Measurements from ENCODE around the gene DMRTB1.
"Not testable (repeated sequence)": the region's sequence is repeated elsewhere in the genome, so short reads cannot be mapped to it uniquely, and the experiment has no call there.

The DMRTB1 gene

GRCh38 chr1:53459321-53460175 lies at the start of gene DMRTB1:
Gene DMRTB1, plus strand, starts transcription at chr1:53459399. Its CDS starts 55 bp downstream, at chr1:53459454.
- no peak for DNase-seq (ENCODE audit: low read depth)

- DNase-seq (ENCODE audit: low read depth): no peak
Observed at GRCh38 chr1:53409695-53410094, 49.5 kb upstream of the DMRTB1 start.

DNA sequence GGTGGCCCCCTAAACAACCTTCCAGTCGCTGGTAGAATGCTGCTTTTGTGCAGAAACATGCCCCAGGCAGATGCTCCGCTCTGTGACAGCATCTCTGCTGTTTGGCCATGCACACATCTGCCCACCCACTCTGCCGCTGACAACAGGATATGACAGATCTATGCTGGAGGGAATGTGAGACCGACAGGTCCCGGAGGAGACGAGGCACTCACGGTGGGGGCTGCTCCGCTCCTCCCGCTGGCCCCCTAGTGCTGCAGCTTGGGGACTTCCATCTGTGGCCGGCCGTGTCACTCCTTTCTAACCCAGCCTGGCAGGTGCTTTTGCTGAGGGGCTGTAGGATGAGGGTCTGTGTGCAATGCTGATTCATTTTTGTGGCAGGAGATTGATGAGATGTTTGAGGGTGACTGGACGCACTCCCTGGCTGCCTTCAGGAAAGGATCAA lies 49.1 kb upstream of the DMRTB1 start:
- DNase-seq (ENCODE audit: low read depth): no peak

- no peak for DNase-seq (ENCODE audit: low read depth)
Observed at GRCh38 chr1:53410701-53411100, 48.5 kb upstream of the DMRTB1 start.

DNA sequence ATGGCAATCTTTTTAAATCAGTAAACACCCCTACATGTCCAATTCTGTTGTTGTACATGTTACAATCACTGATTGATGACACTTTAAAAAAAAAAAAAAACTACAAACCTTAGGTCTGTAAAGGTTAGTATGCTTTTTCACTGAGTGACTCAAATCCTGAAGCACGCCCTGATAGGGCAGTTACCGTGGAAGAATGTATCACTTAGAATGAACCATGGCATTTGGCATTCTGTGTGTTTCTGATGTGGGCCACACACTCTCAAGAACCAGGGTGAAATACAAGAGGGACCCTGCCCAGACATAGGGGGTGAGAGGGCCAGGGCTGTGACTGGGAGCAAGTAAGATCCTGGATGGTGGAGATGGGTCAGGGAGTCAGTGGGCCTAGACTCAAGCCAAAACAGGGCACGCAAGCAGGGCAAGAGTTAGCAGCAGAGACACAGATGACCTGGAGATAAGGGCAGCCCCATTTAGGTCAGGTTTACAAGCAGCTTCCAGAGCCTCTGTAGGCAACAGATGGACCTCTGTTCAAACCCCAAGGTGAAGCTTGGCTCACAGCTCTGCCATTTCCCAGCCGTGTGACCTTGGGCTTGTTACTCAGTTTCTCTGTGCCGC lies 47.6 kb upstream of the DMRTB1 start:
- no peak for DNase-seq (ENCODE audit: low read depth)

- DNase-seq (ENCODE audit: low read depth): no peak
Observed at GRCh38 chr1:53412285-53413174, 46.7 kb upstream of the DMRTB1 start.

GRCh38 chr1:53413175-53414001 lies 45.8 kb upstream of the DMRTB1 start:
- peak; percentile 52 for DNase-seq (ENCODE audit: low read depth)

- no peak for DNase-seq (ENCODE audit: low read depth)
Observed at GRCh38 chr1:53414632-53415031, 44.6 kb upstream of the DMRTB1 start.

GRCh38 chr1:53415432-53415831 lies 43.8 kb upstream of the DMRTB1 start:
- no peak for DNase-seq (ENCODE audit: low read depth)

DNA sequence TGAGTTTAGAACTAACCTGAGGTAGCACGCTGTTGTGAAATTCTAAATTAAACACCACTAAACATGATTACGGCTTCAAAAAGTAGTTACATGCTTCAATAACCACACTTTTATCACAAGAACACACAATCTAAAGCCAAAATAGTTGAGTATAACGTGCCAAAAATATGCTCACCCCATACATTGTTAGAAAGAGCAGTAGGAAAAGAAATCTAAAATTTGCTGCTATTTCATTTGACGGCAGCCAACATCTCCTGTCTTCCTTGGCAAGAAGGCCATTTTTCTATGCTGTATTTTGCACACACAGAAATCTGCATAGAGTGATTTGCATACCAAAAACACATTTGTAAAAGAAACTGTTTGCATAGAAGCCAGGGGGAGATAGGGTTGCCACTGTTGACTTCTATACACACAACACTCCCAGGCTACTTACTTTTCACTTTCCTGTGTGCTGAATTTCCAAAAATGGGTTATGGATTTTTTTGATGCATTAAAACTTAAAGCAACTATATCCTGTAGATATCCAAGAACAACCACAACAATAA lies 42.9 kb upstream of the DMRTB1 start:
- DNase-seq (ENCODE audit: low read depth): no peak

- no peak for DNase-seq (ENCODE audit: low read depth)
Observed at GRCh38 chr1:53417074-53417511, 42.1 kb upstream of the DMRTB1 start.

DNA sequence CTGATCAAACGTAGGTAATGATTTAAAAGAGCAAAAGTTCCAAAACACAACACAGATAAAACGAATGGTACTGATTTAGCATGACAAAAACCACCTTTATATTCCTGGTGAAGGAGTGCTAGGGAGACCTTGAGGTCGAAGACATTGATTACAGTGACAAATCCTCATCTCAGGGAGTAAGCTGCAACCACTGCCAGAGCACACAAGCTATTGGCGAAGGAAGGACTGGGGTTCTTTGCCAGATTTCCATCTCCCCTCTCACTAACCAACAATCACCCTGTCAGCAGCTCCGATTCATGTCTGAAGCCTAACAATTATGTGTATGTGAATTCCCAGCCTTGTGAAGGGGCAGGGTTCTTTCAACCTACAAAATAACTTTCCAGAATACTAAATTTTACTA lies 40.2 kb upstream of the DMRTB1 start:
- no peak for DNase-seq (ENCODE audit: low read depth)

DNA sequence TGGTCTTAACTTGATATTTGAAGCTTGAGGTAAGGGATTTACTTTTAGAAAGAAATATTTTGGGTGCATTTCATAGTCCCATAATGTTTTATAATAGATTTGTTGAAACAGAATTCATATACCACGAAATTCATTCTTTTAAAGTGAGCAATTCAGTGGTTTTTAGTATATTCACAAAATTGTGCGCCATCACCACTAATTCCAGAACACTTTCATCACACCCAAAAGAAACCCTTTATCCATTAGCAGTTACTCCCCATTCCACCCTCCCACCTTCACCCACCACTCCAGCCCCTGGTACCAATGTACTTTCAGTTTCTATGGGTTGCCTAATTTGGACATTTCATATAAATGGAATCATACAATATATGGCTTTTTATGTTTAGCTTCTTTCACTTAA lies 38.9 kb upstream of the DMRTB1 start:
- no peak for DNase-seq (ENCODE audit: low read depth)

- DNase-seq (ENCODE audit: low read depth): no peak
Observed at GRCh38 chr1:53421208-53421607, 38.0 kb upstream of the DMRTB1 start.

DNA sequence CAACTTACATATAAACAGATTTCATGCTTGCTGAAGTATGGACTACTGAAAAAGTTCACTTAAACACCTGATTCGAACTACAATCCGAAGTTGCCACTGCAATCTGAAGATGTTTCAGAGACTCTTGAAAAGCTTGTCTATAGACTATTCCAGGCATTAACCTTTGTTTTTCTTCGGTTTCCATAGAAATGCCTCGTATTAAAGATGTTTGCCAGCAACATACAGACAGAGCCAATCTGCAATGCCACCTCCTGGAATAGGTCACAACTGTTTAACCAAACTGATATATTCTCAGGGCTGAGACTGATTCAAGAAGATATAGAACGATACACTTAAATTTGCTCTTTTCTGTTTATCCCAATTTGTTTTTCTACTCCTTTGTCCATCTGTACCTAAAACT lies 28.9 kb upstream of the DMRTB1 start:
- no peak for DNase-seq (ENCODE audit: low read depth)

GRCh38 chr1:53430779-53431178 lies 28.4 kb upstream of the DMRTB1 start:
- no peak for DNase-seq (ENCODE audit: low read depth)

DNA sequence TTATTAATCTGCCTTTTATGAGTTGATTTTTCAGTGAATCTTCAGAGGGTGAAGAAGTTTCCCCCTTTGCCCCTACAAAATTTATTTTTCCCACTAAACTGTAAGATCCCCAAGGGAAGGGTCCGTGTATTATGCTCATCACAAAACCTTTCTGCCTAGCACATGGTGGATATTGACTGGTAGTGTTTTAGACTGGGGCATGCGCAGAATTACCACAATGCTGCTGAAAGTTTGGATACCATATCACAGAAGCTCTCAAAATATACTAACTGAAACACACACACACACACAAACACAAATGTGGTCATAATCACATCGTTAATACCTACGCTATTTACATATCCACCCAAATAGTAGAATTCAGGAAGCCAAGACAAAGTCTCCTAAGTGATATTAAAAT lies 28.0 kb upstream of the DMRTB1 start:
- DNase-seq (ENCODE audit: low read depth): no peak

GRCh38 chr1:53431805-53432565 lies 27.2 kb upstream of the DMRTB1 start:
- no peak for DNase-seq (ENCODE audit: low read depth)

DNA sequence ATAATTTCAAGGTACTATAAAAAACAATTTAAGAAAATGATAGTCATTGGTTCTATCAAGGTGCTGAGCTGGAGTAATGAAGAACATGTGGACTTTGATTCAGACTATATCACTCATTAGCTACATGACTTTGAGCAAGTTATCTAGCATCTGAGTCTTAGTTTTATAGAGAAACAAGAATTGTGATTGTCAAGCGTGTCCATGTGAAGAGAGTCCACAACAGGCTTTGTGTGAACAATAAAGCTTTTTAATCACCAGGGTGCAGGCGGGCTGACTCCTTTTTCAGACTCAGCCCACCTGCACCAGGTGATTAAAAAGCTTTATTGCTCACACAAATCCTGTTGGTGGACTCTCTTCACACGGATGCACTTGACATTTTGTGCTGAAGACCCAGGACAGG lies 26.6 kb upstream of the DMRTB1 start:
- DNase-seq (ENCODE audit: low read depth): no peak

DNA sequence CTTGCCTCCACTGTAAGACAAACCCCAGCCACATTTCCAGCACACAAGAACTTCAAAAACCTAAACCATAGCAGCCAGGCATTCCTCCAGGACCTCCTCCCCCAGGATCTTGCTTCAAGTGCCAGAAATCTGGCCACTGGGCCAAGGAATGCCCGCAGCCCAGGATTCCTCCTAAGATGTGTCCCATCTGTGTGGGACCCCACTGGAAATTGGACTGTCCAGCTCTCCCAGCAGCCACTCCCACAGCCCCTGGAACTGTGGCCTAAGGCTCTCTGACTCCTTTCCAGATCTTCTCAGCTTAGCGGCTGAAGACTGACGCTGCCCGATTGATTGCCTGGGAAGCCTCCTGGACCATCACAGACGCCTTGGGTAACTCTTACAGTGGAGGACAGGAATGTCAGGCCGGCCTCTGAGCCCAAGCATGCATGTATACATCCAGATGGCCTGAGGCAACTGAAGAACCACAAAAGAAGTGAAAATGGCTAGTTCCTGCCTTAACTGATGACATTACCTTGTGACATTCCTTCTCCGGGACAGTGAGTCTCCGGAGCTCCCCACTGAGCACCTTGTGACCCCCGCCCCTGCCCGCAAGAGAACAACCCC lies 24.7 kb upstream of the DMRTB1 start:
- DNase-seq (ENCODE audit: low read depth): not testable (repeated sequence)
